GM19023 (cell line): ENCODE data around the gene PCED1B.
A peak's percentile ranks its signal among the peaks of the same experiment; 100 is the strongest.
"Not testable (repeated sequence)": the region's sequence is repeated elsewhere in the genome, so short reads cannot be mapped to it uniquely, and the experiment has no call there.

Experiments
- ATAC-seq: cut with Tn5 transposase; IDR thresholded peaks from one replicate; pipeline ENCODE4 v1.9.1; 2021; ENCODE audit warnings: mild to moderate bottlenecking, moderate library complexity; ENCODE audit not compliant: unreplicated experiment

Gene PCED1B

DNA sequence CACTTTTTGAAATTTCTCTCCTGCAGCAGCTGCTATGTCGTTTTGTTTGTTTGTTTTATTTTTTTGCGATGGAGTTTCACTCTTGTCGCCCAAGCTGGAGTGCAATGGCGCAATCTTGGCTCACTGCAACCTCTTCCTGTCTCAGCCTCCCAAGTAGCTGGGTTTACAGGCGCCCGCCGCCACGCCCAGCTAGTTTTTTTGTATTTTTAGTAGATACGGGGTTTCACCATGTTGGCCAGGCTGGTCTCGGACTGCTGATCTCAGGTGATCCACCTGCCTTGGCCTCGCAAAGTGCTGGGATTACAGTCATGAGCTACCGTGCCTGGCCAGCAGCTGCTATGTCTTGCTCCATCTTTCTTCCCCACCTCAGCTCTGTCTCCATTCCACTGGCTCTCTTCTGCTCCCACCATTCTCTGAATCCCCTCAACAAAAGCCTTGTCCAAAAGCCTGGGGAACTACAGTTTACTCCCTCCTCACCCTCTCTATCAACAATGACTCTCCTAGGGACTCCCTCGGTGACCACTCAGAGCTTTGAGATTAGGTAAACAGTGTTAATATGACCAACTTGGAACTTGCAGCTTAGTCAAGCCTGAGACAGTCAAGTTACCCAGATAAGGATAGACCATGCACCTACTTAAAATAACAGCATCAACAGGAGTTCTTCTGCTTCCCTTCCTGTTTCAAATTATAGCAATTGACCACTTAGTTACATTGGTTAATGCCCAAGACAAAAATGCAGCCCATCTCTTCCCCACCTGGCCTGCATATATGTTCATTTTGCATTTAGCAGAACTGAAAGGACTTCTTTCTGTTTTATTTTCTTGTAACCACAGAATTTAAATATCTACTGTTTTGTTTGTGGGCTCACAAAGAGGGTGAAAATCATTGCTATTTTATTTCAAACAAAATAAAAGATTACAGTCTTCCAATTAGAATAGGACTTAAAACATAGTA is 189.4 kb downstream of the PCED1B start:
- peak; percentile 72 for ATAC-seq

DNA sequence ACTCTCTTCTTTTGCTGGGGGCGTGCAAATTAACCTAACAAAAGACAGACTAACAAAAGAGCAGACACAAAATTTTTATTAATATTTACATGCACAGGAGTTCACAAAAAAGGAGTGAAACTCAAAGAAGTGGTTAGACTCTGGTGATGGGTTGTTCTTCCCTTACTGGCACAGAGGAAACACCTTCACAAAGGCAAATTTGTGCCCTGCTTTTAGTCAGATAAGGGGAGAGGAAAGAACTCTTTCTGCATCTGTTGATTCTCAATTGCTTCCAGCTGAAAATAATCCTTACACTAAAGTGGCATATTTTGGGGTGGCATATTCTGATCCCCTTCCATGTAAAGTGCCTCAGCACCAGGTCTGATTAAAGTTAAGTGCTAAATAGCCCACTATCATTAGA is 190.5 kb downstream of the PCED1B start:
- no peak for ATAC-seq

DNA sequence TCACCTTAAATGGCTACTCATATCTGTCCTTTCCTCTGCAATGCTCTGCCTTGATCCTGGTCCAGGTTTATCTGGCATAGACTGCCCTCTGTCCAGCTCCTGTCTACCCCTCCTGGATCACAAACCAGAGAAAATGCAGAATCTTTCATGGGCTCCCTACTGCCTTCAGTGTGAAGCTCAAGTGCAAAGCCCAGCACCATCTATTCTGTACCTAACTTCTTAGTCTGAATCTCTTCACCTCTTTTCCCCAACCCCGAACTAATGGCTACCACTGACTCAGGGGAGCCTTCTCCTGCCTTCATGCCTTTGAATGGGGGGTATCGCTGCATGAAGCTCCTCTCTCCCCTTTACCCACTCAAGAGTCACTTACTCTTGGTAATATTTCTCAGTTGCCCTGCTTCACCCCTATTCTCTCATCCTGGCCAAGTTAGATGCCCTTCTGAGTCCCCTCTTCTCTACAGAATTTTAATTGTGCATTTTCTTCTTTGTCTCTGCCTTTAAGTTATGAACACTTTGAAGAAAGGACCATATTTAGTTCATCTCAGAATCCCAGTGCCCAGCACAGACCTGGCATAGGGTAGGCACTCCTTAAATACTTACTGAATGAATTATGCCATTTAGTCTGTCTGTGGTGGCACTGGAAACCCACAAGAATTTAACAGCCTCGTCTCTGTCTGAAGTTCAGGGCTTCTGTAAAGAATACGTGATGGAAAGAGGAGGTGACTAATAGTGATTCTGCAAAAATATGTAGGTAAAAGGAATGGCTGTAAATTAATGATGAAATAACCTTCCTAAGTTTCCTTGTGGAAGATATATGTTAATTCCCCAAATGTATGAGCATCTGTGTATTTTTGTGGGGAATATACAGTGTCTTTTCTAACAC is 191.6 kb downstream of the PCED1B start:
- ATAC-seq: no peak

DNA sequence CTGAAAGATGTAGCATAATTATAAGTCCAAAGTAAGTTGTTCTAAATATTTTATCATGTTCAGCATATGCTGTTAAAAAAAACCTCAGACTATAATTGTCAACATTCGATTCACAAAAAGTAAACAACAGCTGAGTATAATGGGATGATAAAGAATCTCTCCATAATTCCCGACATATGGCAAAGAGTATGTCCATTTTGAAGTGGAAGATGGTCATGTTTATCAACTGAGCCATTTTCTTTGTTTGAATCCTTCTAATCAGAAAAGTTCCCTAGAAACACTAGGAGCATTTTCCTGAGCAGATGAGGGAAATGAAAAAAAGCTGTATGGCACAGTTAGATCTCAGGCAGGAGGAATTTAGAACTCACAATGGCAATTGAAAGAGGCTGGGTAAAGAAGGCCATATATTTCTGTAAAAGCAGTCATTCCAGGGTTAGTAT is 192.4 kb downstream of the PCED1B start:
- no peak for ATAC-seq

DNA sequence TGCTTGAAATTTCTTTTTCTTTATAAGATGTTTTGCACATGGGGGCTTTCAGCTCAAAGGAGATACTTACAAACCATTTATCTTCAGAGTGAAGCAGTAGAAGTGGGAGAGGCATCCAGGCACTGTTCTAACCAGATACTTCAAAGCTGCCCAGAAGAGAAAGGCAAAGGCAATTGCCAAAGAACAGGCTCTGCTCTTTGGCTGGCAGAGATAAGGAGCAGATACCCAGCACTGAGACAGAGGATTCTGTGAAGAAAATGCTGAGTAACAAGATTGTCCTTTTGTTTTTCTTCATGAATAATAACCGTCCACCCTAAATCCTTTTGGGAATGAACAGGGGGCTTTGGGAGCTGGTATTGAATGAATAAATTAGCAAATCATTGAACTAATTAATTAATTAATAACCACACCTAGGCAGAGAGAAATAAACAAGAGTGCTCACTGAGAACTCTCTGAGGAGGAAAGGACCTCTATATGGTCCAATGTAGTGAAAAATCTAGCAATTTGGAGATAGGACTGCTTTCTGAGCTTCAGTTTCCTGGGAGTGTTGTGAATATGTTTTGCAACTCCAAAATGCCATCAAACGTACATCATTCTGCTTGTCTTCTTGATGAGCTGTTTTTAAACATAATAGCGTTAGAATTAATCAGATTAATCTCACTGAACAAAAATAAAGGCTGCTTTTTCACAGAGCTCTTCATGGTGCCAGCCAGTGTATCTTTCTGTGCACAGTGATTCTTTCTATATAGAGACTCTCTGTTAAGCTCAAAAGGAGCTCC is 193.2 kb downstream of the PCED1B start:
- no peak for ATAC-seq

DNA sequence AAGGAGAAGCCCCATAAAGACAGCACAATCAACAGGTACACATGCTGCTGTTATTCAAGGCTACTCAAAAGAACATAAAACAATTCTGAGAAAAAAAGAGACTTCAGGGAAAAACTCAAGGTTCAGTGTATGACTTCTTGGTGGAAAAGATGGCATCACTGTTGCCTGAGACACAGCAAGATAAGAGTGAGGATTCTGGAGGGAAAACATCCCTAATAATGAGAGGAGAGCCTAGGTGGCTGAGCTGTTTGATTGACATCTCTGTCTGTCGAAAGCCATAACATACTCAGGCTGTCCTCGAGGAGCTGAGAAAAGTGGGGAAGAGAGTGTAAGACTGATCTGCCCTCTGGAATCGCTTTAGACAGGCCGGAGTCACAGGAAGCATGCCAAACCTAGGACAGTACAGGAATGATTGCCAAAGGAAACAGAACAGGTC is 193.8 kb downstream of the PCED1B start:
- no peak for ATAC-seq

DNA sequence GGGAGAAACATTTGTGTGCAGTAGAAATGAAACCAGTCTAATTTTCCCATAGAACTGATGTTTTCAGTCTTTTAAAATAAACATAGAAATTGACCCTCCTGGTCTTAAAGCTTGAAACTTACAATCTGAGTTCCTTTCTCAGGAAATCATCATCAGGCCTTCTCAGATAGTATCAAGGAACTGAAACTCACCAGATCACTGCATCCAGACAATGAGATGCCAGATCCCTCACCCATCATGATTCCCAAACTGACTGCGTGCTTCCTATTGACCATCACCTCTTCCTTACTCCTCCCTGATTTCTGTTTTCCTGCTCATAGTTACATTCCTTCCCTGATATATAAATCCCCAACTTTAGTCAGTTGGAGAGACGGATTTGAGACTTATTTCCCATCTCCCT is 195.3 kb downstream of the PCED1B start:
- ATAC-seq: no peak

DNA sequence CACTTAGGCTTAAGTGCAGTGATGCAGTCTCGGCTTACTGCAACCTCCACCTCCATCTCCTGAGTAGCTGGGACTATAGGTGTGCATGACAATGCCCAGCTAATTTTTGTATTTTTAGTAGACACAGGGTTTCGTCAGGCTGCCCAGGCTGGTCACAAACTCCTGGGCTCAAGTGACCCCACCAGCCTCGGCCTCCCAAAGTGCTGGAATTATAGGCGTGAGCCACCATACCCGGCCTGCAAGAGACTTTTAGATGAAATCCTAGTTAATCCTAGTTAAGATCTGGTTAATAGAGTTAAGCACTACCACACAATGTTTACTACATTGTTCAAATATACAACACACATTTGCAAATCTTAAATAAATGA is 196.8 kb downstream of the PCED1B start:
- ATAC-seq: no peak

DNA sequence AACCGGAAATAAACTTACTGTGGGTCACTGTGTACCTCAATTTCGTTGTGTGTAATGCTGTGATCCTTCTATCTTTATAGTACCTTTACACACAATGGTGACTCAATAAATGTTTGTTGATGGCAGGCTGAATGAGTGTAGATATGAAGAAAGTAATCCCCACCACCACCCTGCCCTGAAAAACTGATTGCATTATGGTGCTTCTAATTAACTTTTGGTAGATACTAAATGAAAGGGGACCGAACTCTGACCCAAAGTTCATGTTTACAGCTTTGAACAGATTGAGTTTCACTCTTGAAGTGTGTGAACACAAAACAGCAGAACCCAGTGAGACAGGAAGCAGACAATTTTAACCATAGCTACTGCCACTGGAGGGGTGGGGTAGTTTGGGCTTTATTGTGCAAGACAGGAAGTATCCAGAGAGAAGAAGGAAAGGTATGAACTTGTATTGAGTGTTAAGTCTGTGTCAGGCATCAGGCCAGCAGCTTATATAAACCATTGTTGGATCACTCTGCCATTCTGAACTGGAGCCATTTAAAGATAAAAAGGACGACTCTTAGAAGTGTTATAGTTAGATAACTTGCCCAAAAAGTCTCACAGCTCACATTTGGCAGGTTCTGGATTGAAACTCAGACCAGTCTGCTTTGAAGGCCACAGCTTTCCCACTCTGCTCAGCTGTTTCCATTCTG is 197.3 kb downstream of the PCED1B start:
- ATAC-seq: peak; percentile 90

DNA sequence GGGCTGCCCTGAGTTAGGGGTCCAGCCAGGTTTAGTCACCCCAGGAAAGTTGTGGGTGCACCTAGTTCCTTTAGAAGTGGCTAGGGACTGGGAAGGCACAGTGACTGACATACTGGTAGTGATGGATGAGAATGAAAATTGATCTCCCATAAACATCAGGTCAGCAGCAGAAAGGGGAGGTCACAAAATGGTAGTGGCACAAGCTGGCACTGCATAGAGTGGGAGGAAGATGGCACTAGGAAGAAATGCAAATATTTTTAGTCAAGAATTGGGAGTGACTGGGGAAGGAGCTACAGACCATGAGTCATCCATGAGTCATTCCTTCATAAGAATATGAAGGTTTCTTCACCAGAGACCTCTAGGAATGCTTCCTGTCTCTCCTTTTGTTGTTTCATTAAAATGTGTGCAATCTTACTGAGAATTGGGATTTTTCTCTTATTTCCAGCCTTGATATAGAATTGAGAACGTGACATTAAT is 198.6 kb downstream of the PCED1B start:
- no peak for ATAC-seq

DNA sequence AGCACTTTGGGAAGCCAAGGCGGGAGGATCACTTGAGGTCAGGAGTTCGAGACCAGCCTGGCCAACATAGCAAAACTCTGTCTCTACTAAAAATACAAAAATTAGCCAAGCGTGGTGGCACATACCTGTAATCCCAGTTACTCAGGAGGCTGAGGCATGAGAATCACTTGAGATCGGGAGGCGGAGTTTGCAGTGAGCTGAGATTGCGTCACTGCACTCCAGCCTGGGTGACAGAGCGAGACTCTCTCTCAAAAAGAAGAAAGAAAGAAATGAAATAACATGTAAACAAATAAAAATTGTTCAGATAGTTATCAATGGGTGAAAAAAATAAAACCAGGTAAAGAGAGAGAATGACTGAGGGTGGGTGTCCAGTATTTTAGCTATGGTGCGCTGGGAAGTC is 200.3 kb downstream of the PCED1B start:
- ATAC-seq: not testable (repeated sequence)

DNA sequence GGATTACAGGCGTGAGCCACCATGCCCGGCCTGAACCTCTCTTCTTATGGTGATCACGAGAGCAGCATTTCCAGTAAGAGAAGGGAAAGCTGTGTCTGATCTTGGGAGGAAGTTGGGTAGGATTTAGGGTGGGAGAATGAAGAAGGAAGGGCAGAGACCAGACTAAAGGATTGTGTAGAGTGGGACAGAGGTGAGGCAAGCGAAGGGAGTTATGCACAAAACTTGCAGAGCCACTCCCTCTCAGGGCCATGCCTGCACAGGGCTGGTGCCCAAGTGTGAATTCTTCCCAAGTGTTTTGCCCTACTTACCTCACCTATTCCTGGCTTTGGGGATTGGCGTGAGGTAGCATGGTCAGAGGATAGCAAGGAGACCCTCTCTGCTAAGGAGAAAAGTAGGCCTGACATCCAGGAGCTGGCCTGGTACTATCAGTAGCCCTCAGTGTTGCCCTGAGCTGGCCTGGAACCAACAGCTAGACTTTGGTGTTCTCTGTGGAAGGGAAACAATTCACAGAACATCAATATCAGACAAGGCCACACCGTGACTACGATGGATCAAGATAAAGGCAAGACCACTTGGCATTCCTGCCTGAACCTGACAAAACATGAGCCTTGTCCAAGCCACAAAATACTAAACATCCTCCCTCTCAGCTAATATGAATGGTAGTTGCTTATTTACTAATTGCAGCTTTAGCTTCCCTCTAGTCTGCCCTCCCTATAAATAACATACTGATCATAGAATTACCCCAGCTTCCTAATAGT is 201.3 kb downstream of the PCED1B start:
- no peak for ATAC-seq

DNA sequence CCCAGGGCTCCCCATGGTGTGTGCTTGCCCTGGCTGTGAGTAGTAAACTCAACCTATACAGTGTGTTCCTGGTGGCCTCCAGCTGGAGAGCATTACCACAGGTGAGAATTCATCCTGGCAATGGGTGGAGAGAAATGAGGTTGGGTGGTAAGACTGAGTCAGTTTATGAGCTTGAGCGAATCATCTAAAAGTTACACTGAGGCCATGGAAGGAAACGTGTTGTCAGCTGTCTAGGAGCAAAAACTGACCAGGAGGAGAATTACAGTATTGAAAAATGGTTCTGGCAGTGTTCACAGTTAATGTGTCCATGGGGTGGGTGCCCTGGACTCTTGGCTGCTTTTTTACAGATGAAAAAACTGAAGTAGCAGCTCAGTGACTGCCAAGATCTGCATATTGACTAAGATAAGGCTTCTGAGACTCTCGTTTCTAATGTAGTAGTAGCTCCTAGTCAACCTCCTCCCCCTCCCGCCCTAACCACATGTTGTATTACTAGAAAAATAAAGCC is 202.3 kb downstream of the PCED1B start:
- no peak for ATAC-seq

DNA sequence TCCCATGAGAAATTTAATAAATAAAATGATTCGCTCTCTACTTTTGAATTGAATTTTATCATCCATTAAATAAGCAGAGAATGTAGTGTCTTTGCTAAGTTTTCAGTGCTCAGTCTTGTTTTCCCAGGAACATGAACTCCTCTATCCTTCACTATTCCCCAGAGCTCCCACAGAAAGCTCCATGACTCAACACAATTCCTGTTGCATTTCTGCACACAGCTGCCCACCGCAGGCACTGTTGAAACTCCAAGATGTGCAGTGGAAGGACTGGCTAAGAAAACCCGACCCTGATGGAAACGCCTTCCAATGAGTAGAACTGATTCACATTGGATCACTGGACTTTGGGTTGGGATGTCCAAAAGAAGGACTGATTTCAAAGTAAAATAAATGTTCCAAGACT is 202.8 kb downstream of the PCED1B start:
- ATAC-seq: no peak
